ENCODE results near the gene PRR7. TPM values are rescaled to one million over a fixed set of nuclear protein-coding genes. Genes with fewer than 3 reads are reported as not detected.

PRR7 gene
- total and polyA plus RNA-seq, 2 of the 4 experiments (the other 2 are of a cell fraction): 1.1 to 10.1 TPM

GRCh38 chr5:177487144-177487543, 40.5 kb downstream of the PRR7 start:
- no peak overlapping the region; a peak in 1 of 4 replicates for H4K8ac ChIP-seq (ENCODE audit: low read depth in 2 of 2, low read length in 2 of 2)
- H3K9me1 ChIP-seq (ENCODE audit: insufficient read depth, low read length): peaks cover 16% of the 10 kb centered on the region; the same call in 1 of the 2 replicates
- H4K91ac ChIP-seq (ENCODE audit: insufficient read depth, low read depth, low read length): no peak overlapping the region
- no CpG with 5 or more reads among the region's 8 CpGs for WGBS, 2 experiments (ENCODE audit: extremely low coverage in 2 of 2, insufficient read length in 1 of 2)
- DNase-seq: no peak
- H2AK5ac ChIP-seq (ENCODE audit: low read depth, low read length): no peak overlapping the region
- peaks cover 96% of the 10 kb centered on the region for H4K20me1 ChIP-seq (ENCODE audit: insufficient read depth, low read length)
- no peak overlapping the region for H2AK9ac ChIP-seq (replicated peaks; ENCODE audit: low read depth, low read length, poor library complexity)
- CTCF ChIA-PET: no interaction called here
- H2BK20ac ChIP-seq (ENCODE audit: low read depth, low read length): no peak overlapping the region
- no peak overlapping the region for H3K18ac ChIP-seq (ENCODE audit: low read depth, low read length)
- H2BK5ac ChIP-seq (ENCODE audit: low read depth, low read length, poor library complexity, severe bottlenecking): no peak overlapping the region
- no peak overlapping the region for H3K4me2 ChIP-seq (ENCODE audit: low read depth, low read length)
- in situ Hi-C loops (cut with MboI; ENCODE audit: low sequenced_read_pairs): no loop called here
- H3K79me1 ChIP-seq (ENCODE audit: low read depth in 1 of 2, low read length in 2 of 2): peaks cover 48 to 86% of the 10 kb centered on the region in 2 experiments
- no peak overlapping the region for H3K4me3 ChIP-seq (ENCODE audit: insufficient read depth, low read depth, low read length)
- dilution Hi-C loops (cut with HindIII; ENCODE audit: low sequenced_read_pairs, unreplicated experiment): no loop called here
- no peaks in the 10 kb centered on the region for H3K27me3 ChIP-seq (ENCODE audit: control insufficient read depth, insufficient read depth, low read length)
- H2BK15ac ChIP-seq (ENCODE audit: low read depth, low read length): no peak overlapping the region
- H2AFZ ChIP-seq (replicated peaks; ENCODE audit: low read length, poor library complexity): no peak overlapping the region
- H3K14ac ChIP-seq (replicated peaks; ENCODE audit: low read depth, low read length): no peak overlapping the region
- peaks cover 88% of the 10 kb centered on the region for H3K36me3 ChIP-seq (ENCODE audit: control insufficient read depth, insufficient read depth, low read length)
- H2BK120ac ChIP-seq (ENCODE audit: low read depth, low read length): no peak overlapping the region
- POLR2A ChIA-PET (ENCODE audit: unreplicated experiment): no interaction called here
- TF ChIP-seq USF2 (IDR thresholded peaks at IDR 0.05; ENCODE audit: low read depth, low read length) (peak; percentile 44; the same call in 1 of the 2 replicates), MAZ (IDR thresholded peaks at IDR 0.05; ENCODE audit: borderline replicate concordance, low read depth, low read length) (no peak)
- peaks cover 11% of the 10 kb centered on the region; the same call in 1 of the 2 replicates for H3K4me1 ChIP-seq (ENCODE audit: control insufficient read depth, insufficient read depth, low read length)
- H4K5ac ChIP-seq (ENCODE audit: low read depth, low read length): no peak overlapping the region
- no peak overlapping the region for H3K56ac ChIP-seq (ENCODE audit: extremely low read depth, insufficient read depth, low read length)
- no peak overlapping the region for H3K4ac ChIP-seq (ENCODE audit: low read depth, low read length)
- no peaks in the 10 kb centered on the region for H3K9me3 ChIP-seq (ENCODE audit: control insufficient read depth, insufficient read depth, low read length)
- intact Hi-C loops (cut with micrococcal nuclease): no loop called here
- no peak for ATAC-seq (ENCODE audit: low read depth)
- H3K23ac ChIP-seq (ENCODE audit: low read depth, low read length): no peak overlapping the region
- no peak overlapping the region for H3K27ac ChIP-seq (ENCODE audit: insufficient read depth, low read length)
- no TSS peak for BruUV-seq (replicated peaks)
- H3K9ac ChIP-seq (ENCODE audit: low read depth, low read length): no peak overlapping the region

All from IMR-90 (cell line).